CD4-positive, alpha-beta T cell treated with Interleukin-17A for 1 hour (primary cell): ENCODE data around the gene STIM1.

Experiments
- DNase-seq: peaks from one replicate; pipeline ENCODE4 v3.0.0-alpha.2; 2020

The STIM1 gene

DNA sequence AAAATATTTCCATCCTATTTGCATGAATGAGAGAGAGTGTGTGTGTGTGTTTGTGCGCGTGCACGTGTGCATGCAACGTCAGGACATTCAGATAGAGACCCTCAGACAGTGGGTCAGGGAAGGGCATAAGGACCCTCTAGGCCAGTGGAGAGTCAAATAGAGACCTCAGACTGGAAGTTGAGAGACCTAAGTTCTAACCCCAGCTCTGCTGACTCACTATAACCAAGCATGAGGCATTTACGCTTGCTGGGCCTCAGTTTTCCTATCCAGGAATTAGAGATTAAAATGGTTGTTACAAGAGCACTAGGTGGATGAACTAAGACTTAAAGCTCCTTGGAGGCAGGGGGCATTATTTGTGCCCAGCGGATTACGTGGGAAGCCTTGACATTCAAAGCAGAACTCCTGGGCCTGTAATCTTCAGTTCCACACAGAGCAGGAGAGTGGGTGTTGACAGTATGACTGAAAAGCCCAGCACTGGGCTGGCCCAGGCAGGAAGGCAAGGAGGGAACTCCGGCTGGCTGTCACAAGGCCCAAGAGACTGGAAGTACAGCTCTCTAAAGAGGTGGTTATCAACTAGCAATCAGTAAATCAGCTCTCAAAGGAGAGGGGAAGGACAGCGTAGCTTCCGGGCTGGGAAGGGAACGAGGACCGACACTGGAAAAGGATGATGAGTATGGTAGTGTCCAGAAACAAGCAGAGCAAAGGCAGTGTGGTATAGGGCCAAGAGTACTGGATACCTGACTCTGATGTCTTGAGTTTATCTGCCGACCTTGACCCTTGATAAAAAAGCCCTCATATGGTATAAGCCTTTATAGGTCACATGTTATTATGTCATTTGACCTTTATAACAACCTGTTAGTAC, 23.9 kb upstream of the STIM1 start:
- no peak for DNase-seq

DNA sequence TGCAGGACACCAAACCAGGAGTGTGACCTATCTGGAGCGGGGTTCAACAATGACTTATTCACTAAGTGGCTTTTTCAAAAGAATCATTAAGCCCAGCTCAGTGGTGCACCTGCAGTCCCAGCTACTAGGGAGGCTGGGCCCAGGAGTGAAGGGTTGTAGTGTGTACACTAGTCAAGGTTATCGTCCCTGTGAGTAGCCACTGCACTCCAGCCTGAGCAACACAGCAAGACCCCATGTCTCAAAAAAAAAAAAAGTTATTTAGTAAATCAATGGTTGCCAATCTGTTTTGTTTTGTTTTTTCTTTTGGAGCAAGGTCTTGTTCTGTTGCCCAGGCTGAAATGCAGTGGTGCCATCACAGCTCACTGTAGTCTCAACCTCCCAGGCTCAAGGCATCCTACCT, 22.6 kb upstream of the STIM1 start:
- DNase-seq, result no peak

DNA sequence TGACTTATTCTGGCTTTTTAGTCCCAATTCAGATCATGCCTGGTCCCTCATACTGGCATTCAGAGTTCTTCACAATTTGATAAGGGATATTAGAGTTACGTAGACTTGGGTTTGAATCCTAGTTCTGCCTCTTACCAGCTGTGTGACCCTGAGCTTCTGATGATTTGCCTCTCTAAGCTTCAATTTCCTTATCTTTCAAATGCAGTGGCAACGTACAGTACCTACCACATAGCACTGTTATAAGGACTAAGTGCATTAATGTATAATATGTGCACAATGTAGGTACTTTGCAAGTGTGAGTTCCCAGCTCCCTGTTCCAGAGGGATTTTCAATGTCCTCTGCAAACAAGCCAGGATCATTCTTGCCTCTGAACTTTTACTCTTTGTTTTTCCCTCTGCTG, 22.0 kb upstream of the STIM1 start:
- no peak for DNase-seq

DNA sequence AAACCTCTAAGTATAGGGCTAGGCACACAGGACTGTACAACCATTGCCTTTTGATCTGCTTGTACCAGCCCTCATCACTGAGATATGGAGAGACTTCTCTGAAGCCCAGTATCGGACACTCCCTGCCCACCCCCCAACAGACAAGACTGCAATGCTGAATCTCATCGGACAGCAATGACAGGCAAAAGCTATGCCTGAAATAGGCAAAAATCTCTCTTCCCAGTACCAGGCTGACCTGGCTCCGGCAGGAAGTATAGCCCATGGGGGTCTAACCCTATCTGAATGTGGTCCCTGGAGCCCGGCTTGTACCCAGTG, 21.2 kb upstream of the STIM1 start:
- DNase-seq, result no peak

DNA sequence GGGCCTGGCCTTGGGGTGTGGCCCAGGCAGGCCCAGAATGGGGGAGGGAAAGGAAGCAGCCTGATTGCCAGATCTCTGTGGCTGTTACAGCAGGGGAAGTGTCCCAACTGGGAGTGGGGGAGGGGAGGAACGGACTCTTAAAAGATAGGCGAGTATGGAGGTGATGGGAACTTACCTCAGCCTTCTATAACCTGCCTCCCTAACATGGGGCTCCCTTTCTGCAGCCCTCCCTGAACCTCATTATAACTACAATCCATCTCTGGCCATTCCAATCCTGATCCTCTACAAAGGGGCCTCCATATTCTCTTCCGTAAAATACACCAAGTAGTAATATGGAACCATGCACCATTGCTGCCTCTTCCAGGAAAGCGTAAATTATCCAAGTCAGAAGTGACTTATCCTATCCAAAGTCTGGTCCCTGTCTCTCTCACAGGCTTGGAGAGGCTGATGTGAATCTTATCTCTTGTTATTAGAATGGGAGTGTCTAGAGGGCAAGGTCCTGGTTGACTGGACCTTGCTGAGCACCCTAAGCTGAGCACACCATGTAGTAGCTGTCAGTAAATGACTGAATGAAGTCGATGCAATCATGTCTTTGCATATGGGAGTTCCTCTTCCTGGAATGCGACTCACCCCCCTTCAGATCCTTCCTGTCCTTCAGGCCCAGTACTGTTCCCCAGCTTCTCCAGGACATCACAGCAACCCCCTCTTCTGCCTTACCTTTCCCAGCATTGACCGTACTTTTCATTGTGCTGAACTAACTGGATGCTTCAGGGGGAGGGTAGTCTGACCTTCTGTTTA, 20.6 kb upstream of the STIM1 start:
- DNase-seq, result peak; percentile 39

DNA sequence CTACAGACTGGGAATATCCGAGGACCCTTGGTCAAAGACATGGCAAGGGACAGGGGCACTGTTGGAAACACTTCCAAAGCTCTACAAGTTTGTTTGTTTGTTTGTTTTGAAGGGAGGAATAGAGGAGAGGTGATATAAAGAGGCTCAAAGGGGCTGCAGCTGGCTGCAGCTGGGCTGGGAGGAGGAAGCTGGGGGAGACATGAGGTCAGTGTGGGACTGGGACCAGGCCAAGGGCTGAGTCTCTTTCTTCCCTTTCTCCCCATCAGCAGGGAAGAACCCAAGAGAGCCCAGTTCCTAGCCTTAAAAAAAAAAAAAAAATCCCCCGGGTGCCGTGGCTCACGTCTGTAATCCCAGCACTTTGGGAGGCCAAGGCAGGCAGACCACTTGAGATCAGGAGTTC, 19.7 kb upstream of the STIM1 start:
- no peak for DNase-seq

DNA sequence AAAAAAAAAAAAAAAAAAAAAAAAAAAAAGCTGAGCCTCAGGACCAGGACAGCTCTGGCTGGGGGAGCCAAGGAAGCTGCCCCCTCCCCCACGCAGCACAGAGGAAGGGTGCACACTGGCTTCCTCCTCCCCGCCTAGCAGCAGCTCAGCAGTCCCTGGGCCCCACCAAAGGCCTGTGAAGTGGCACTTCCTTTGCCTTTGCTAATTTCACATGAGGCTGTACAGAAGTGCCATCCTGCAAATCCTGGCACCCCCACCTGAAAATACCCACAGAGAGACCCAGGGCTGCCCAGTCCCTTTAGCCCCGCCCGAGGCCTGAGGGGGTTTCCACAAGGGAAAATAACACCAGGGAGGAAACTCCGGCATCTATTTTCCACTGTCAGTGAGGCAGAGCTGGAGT, 18.6 kb upstream of the STIM1 start:
- peak; percentile 71 for DNase-seq

DNA sequence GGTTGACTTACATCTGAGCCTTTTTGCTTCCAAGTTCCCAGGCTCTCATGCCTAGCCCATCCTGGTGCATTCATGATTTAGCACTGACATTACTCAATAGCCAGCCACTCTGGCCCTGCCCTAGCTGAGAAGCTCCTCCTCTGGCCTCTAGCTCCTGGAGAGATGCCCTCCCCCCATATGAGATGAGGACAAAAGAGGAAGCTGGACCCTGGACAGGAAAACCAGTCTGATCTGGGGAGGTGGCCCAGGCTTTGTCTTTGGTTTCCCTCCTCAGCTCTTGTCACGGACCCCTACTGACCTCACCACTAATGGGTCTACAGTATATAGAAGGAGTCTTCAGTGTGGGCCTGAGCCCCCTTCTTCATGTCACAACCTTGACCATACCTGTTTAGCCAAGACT, 17.7 kb upstream of the STIM1 start:
- DNase-seq, result peak; percentile 39

DNA sequence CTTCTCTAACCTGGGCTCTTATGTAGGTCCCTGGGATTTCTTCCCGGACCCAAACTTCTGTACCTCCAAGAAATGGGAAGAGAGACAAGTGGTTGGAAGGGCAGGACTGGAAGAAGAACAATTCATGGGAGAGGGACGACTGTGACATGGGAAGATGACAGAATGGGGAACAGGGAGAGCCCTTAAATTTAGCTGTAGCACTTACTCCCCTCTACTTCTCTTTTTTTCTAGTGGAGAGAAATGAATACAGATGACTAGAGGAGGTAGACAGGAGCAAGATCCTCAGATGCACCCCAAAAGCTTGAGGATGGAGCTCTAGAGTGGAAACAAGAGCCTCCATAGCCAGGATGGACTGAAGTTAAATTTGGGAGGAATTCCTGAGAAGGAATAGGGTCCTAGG, 17.0 kb upstream of the STIM1 start:
- DNase-seq, result no peak

DNA sequence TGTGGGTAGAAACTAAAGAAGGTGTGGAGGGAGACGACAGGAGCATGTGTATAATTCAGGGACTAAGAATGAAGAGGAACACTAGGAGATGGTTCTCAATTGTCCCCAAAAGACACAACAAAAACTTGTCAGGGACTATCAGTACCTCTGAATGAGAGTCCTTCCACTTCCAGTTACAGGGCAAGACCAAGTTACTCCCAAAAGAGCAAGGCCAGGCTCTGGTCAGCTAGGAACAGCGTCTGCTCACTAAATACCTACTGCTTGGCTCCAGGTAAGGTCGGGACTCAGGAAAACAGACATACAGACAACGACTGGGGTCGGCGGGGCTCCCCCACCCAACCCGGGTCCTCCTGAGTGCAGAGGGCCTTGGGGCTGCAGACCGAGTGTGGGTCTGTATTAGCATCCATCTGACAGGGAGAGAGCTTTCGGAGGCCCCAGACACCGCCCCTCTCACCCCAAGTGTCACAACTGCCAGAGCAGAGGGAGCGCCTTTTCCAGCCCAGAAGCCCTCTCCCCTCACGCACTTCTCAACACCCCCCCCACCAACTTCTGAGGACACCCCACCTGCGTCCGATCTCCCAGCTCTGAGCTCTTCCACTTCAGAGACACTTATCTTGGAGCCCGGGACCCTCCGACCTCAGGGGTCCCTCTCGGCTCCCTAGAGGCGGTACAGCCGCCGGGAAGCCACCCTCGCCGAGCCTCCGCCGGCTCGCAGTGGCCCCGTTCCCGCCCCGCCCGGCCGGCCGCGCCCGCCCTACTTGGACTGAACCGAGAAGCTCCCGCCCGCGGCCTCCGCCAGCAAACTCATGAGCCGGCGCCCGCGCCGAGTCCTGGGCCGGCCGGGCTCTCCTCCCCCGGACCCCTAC, 15.2 kb upstream of the STIM1 start:
- peak; percentile 44 for DNase-seq

DNA sequence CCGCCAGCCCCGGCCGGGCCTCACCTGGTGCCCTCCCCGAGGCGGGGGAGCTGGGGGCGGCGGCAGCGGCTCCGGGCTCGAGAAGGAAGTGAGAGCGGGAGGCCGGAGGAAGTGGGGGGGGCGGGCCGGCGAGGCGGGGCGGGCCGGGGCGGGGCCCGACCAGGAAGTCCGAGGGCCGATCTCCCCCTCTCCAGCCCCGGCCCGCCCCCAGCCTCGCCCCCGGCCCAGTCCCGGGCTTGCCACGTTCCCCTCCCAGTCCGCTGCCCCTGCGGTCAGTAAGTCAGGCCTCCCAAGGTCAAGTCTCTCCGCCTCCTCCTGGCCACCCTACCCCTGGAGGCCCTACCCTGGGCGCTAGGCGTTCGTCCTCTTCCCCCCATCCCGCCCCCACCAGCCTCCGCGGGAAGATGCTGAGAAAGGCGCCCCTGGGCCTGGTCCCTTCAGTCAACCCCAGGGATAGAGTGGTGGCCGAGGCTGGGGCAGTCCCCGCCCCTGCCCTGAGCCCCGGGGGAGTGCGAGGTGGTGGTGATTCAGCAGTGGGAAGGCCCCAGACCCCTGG, 14.5 kb upstream of the STIM1 start, which contains the start of gene RHOG:
Gene RHOG (minus strand): TSS at position 90 of the 556 bp plus-strand sequence. CDS start 12,821 bp downstream, outside the sequence.
- no peak for DNase-seq

DNA sequence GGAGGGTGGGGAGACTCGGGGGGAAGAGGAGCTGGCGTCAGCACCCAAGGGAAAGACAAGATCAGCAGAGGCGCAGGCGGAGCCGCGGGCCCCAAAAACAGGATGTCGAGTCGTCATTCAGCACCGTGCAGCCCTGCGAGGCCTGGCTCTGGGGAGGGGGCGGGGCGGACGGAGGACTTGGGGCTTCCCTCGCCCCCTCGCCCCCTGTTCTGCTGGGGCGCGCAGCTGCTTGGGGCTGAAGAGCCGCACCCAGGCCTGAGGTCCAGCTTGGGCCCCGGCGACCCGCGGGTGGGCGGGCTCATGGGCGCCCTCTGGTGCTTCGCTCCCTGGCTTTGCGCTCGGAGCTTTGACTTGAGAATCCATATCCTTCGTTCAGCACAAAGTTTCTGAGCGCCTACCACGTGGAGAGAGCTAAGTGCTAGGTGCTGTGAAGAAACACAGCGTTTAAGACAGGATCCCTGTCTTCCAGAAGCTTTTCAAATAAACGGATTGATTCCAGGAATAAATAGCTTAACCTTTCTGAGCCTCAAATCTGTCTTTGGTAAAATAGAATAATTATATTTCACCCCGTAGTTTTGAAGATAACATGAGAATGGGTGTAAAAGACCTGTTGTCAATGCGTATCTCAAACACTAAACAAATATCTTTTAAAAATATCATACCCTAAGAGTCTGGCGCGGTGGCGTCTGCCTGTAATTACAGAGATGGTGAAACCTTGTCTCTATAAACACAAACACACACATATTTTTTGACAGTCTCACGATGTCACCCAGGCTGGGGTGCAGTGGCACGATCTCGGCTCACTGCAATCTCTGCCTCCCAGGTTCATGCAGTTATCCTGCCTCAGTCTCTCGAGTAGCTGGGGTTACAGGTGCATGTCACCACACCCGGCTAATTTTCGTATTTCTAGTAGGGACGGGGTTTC, 13.8 kb upstream of the STIM1 start:
- DNase-seq, result peak; percentile 96

DNA sequence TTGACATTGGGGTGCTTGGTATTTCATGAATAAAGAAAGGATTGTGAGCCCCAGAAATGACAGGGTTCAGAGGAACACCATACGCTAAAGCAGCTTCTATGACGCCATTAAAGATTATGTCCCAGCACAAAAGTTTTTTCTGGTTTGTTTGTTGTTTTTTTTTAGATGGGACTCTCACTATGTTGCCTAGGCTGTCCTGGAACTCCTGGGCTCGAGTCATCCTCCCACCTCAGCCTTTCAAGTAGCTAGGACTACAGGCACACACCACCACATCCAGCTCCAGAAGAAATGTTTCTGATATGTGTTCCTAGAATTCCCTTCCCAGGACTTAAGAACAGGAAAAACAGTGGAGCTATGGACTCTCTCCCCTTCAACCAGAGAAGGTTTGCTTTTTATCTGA, 12.1 kb upstream of the STIM1 start:
- no peak for DNase-seq

DNA sequence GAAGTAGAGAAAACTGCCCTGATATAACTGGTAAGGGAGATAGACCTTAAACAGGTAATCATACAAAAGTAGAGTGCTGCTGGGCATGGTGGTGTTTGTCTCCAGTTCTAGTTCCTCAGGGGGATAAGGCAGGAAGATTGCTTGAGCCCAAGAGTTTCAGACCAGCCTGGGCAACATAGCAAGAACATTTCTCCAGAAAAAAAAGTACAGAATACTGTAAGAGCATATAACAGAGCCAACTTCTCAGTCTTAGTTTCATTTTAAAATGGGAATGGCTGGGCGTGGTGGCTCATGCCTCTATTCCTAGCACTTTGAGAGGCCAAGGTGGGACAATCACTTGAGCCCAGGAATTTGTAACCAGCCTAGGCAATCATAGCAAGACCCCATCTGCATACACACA, 10.2 kb upstream of the STIM1 start:
- no peak for DNase-seq

DNA sequence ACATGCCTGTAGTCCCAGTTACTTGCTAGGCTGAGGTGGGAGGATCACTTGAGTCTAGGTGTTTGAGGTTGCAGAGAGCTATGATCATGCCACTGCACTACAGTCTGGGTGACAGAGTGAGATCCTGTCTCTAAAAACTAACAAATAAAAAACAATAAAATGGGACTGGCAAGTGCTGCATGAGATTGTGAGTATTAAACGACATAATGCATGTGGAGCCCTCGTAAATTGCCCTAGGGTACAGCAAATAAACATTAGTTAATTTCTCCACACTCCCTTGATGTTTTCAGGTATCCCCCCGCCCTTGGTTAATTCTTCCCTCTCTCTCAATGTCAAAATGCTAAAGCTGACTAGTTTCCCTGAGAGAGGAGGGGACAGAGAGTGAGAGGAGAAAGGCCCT, 9.8 kb upstream of the STIM1 start:
- no peak for DNase-seq

DNA sequence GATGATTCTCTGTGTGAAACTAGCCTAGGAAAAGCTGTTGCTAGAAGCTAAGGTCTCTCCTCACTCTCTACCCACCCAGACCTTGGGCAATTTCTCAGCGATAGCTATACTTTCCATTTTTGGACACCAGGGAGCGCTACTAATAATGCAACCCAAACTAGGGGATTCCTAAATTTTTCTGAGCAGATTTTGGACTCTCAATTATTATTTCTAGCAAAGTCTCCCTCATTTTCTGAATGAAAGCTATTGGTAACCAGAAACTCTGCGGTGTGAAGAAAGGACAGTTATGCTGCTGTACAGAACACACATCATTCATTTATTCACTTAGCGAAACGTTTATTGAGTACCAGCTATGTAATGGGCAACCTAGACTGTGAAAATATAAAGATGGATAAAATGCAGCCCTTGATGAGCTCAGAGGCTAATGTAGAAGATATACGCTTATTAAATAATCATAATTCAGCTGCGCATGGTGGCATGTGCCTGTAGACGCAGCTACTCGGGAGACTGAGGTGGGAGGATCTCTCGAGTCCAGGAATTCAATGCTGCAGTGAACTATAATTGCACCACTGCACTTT, 6.1 kb upstream of the STIM1 start:
- DNase-seq, result peak; percentile 82

DNA sequence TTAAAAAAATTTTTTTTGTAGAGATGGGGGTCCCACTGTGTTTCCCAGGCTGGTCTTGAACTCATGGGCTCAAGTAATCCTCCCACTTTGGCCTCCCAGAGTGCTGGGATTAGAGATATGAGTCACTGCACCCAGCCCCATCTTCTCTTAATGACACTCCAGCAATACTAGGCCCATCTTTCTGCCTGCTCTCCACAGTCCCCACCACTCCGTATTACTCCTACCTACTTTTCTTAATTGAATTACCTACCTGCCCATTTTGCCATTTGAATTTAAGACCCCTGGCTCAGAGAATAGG, 2.0 kb upstream of the STIM1 start:
- DNase-seq, result no peak

DNA sequence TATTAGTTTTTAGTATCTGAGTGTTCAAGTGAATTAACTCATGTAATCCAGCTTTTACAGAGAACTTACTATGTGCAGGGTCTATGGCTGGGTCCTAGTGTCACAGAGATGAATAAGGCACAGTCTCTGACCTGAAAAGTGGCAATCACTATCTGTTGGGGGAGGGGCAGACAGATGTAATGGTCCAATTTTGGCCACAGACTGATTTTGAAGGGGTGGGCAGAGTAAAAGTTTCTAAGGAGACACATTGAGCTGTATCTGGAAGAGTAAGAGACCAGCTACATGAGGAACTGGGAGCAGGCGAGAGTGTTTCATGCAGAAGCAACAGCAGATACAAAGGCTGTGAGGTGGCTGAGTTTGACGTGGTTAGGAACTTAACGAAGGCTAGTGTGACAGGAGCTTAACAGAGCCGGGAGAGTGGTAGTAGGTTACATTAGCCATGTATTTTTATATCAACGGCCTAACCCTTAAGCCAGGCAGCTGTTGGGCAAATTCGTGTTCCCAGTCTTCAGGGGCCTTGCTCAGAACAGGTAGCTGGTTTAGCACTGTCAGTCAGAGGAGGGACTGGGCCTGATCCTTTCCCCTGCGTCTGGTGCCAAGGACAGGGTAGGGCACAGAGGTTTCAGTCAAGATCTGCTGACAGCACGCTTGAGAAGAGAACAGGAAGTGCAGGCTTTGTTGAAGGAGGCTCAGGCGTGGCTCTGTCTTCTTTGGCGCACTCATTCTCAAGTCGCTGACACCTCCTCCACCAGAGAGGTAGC, 1.4 kb upstream of the STIM1 start:
- DNase-seq, result peak; percentile 84

DNA sequence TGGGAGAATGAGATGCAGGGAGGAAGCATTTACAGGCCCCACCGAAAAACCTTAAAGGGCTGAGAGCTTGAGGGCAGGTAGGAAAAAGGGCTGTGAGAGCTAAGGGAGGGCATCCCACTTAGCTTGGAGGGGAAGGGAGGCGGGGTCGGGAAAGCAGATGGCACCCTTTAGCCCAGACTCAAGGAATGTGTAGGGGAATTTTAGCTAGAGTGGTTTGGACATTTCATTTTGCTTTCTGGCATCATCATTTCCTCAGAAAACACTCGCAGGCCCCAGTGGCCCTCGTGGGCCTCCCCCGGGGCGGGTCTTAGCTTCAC, 846 bp upstream of the STIM1 start:
- DNase-seq, result no peak

DNA sequence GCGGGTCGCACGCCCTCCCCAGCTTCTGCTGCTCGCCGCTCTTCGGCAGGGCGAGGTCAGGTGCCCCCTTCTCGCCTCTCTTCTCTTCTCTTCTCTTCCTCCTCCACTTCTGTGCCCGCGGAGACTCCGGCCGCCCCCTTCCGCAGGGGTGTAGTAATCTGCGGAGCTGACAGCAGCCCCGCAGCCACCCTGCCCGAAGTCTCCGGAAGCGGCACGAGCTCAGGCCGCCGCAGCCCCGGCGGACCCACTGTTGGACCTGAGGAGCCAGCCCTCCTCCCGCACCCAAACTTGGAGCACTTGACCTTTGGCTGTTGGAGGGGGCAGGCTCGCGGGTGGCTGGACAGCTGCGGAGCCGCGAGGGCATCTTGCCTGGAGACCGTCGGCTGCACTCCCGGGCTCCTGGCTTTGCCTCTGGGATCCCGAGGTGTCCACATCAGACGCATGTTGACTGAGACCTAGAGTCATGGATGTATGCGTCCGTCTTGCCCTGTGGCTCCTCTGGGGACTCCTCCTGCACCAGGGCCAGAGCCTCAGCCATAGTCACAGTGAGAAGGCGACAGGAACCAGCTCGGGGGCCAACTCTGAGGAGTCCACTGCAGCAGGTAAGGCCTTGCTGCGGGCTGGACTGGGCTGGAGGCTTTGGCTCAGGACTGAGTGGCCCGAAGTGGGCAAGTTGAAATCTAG, 486 bp downstream of the STIM1 start:
- DNase-seq, result peak; percentile 55
